Testis (tissue), 2 donors: ENCODE results near the gene YEATS2.

Experiments
- POLR2A ChIP-seq: fragments of 450-650 bp; IDR thresholded peaks from one replicate; pipeline ENCODE4 v1.6.1; 2017; ENCODE audit warnings: antibody characterized with exemption, mild to moderate bottlenecking, moderate library complexity
- TF ChIP-seq, protein P1 (sequence below), 3 experiments: fragments of 450-650 bp in 2 of 3; fragments of 200-600 bp in 1 of 3; sonication (generic) in 1 of 3; IDR thresholded peaks; one replicate each; pipeline ENCODE4 v1.5.1; 2016 to 2019; ENCODE audit warnings: antibody characterized with exemption in 3 of 3, mild to moderate bottlenecking in 2 of 3, moderate library complexity in 1 of 3

DNA sequence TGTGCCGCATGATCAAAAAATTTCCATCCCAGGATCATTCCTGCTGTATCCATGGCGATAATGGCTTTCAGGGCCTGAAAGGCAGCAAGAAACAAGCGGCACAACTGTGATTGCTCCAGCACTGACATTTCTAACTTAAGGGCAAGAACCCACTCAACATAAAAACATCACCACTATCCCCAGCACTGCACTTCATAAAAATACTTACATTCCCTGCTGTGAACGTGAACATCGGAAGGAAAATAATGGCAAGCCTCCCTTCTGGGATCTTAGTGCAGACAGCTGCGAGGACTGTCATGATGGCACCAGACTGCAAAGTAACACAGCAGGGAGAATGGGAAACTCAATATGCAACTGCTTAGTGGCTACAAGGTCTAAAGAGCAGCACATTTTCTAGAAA, 135.9 kb downstream of the YEATS2 start:
- TF ChIP-seq, protein P1, sequence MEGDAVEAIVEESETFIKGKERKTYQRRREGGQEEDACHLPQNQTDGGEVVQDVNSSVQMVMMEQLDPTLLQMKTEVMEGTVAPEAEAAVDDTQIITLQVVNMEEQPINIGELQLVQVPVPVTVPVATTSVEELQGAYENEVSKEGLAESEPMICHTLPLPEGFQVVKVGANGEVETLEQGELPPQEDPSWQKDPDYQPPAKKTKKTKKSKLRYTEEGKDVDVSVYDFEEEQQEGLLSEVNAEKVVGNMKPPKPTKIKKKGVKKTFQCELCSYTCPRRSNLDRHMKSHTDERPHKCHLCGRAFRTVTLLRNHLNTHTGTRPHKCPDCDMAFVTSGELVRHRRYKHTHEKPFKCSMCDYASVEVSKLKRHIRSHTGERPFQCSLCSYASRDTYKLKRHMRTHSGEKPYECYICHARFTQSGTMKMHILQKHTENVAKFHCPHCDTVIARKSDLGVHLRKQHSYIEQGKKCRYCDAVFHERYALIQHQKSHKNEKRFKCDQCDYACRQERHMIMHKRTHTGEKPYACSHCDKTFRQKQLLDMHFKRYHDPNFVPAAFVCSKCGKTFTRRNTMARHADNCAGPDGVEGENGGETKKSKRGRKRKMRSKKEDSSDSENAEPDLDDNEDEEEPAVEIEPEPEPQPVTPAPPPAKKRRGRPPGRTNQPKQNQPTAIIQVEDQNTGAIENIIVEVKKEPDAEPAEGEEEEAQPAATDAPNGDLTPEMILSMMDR (IDR thresholded peaks at IDR 0.05), result no peak
- TF ChIP-seq POLR2A, result no peak
